Measurements from ENCODE around the gene NFYB.

NFYB gene

DNA sequence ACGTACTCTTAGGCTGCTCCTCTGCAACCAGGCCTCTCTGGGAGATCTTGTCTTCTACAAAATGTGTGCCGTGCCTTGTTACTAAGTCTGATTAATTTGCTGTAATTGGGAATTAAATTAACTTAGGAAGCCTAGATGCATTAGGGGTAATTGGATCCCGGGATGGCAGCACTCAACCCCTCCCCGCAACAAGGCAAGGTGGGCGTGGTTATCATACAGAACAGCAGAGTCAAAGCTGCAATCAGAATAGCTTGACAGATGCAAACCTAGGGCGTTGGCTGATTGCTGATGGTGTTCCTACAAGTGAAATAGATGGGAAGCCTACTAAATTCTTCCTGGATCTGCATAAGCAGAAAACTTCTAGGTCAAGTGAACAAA is 34.5 kb upstream of the NFYB start:
- TF ChIP-seq FOXM1 (IDR thresholded peaks at IDR 0.05; ENCODE audit: borderline replicate concordance, low read depth) (no peak), EGR1 (IDR thresholded peaks at IDR 0.05) (no peak), TEAD4 (IDR thresholded peaks at IDR 0.05) (no peak)

DNA sequence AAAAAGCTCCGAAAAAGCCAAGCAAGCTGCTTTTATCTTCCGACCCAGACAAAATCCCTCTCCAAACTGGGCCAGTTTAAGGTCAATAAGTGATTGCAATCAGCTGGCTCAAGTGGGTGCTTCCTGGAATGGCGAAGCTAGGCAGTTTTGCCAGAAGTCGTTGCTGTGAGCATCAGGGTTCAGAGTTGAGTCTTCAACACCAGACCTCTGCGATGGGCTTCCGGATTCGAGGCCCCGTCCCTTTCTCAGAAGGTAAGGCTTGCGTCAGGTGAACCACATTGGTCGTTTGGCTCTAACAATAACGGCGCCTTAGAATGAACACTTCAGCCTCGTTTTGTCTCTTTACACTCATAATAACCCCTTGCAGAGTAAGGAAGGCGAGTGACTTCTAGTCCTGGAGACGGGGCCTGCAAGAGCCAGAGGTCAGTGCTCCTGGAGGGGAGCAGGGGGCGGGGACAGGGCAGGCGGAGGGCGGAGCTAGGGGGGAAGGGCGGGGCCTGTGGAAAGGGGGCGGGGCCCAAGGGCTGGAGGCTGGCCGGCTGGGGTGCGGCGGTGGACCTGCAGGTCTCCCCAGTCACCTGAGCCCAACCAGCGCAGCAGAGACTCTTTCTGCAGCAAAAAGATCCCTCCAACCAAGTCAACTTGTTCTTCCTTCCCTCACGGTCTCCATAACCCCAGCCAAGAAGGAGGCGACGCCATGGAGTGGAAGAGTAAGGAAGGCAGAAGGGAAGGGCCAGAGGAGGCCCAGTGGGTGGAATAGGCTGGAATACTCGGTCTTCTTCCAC is 34.0 kb upstream of the NFYB start:
- TF ChIP-seq, protein P1, sequence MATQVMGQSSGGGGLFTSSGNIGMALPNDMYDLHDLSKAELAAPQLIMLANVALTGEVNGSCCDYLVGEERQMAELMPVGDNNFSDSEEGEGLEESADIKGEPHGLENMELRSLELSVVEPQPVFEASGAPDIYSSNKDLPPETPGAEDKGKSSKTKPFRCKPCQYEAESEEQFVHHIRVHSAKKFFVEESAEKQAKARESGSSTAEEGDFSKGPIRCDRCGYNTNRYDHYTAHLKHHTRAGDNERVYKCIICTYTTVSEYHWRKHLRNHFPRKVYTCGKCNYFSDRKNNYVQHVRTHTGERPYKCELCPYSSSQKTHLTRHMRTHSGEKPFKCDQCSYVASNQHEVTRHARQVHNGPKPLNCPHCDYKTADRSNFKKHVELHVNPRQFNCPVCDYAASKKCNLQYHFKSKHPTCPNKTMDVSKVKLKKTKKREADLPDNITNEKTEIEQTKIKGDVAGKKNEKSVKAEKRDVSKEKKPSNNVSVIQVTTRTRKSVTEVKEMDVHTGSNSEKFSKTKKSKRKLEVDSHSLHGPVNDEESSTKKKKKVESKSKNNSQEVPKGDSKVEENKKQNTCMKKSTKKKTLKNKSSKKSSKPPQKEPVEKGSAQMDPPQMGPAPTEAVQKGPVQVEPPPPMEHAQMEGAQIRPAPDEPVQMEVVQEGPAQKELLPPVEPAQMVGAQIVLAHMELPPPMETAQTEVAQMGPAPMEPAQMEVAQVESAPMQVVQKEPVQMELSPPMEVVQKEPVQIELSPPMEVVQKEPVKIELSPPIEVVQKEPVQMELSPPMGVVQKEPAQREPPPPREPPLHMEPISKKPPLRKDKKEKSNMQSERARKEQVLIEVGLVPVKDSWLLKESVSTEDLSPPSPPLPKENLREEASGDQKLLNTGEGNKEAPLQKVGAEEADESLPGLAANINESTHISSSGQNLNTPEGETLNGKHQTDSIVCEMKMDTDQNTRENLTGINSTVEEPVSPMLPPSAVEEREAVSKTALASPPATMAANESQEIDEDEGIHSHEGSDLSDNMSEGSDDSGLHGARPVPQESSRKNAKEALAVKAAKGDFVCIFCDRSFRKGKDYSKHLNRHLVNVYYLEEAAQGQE (IDR thresholded peaks at IDR 0.05; ENCODE audit: low read depth) = no peak
- no peak for TF ChIP-seq CEBPB (IDR thresholded peaks at IDR 0.05)

DNA sequence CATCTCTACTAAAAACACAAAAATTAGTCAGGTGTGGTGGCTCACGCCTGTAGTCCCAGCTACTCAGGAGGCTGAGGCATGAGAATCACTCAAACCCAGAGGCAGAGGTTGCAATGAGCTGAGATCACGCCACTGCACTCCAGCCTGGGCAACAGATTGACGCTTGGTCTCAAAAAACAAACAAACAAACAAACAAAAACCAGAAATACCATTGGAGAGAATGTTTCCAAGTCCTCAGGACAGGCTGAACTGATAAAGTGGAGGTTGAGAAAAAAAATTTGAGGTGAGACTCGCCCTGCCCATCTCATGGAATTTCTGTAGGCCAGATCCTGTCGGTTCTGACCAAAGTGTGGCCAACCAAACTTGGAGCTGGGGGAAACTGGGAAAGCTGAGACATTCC is 30.6 kb upstream of the NFYB start:
- no peak for TF ChIP-seq EP300 (IDR thresholded peaks at IDR 0.05; ENCODE audit: borderline replicate concordance)

DNA sequence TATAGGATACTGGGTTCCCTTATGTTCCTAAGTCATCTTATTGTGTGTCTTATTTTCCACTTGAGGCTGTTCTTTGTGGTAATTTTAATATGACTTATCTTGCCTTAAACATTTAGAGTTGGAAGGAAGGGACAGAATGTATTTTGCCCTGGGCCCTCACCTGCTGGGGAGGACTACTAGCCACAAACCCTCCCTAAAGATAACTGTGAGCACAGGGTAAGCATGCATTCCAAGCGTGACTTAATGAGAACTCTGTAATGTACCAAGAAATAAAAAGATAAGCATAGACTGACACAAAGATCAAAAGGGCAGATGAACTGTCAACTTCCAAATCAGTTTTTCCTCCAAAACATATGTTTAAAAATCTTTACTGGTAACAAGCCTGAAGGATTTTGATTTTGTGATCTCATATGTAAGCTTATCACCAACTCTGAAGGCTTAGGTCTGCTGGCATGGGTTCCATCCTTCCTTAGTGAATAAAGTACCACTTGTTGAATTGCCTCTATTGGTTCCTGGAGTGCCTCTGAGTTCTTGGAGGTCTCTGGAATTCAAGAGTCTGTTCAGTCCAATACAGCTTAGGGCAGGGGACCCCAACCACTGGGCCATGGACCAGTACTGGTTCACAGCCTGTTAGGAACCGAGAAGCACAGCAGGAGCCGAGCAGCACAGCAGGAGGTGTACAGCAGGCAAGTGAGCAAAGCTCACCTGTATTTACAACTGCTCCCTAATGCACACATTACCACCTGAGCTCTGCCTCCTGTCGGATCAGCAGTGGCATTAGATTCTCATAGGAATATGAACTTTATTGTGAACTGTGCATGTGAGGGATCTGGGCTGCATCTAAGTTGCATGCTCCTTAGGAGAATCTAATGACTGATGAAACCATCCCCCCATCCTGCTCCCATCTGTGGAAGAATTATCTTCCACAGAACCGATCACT is 29.8 kb upstream of the NFYB start:
- TF ChIP-seq EGR1 (IDR thresholded peaks at IDR 0.05) (no peak), TEAD4 (IDR thresholded peaks at IDR 0.05) (no peak), TAF1 (IDR thresholded peaks at IDR 0.05; ENCODE audit: low read depth) (no peak), NFIC (IDR thresholded peaks at IDR 0.05) (no peak), RAD21 (IDR thresholded peaks at IDR 0.05; ENCODE audit: low read depth) (no peak), CEBPB (IDR thresholded peaks at IDR 0.05) (no peak), YY1 (IDR thresholded peaks at IDR 0.05; ENCODE audit: low read depth) (no peak), TCF12 (IDR thresholded peaks at IDR 0.05; ENCODE audit: low read depth) (no peak), EP300 (IDR thresholded peaks at IDR 0.05; ENCODE audit: borderline replicate concordance) (no peak)
- TF ChIP-seq, protein P2, sequence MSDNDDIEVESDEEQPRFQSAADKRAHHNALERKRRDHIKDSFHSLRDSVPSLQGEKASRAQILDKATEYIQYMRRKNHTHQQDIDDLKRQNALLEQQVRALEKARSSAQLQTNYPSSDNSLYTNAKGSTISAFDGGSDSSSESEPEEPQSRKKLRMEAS (IDR thresholded peaks at IDR 0.05) = no peak
- TF ChIP-seq, protein P1 (IDR thresholded peaks at IDR 0.05; ENCODE audit: low read depth) = no peak

DNA sequence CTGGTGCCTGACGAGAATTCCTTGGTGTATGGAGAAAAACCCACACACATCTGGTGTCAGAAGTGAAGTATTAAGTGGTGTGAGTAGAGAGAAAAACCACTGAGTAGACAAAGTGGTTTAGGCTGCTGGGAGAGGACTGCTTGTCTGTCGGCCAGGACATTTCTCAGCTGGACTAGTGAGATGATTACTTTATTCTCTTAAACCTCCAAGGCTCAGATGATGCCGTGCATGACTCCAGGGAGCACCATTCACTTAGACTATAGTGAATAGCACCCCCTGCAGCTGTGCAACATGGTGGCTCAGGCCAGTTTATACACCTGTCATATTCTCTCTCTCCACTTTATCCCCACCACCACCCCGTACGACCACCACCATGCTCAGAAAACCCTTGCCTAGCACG is 28.5 kb upstream of the NFYB start:
- TF ChIP-seq RAD21 (IDR thresholded peaks at IDR 0.05; ENCODE audit: low read depth) (no peak), FOXM1 (IDR thresholded peaks at IDR 0.05; ENCODE audit: borderline replicate concordance, low read depth) (no peak), TEAD4 (IDR thresholded peaks at IDR 0.05) (no peak), EP300 (IDR thresholded peaks at IDR 0.05; ENCODE audit: borderline replicate concordance) (no peak), TAF1 (IDR thresholded peaks at IDR 0.05; ENCODE audit: low read depth) (no peak), YY1 (IDR thresholded peaks at IDR 0.05; ENCODE audit: low read depth) (no peak), CEBPB (IDR thresholded peaks at IDR 0.05) (no peak), NFIC (IDR thresholded peaks at IDR 0.05) (no peak)
- TF ChIP-seq, protein P3, sequence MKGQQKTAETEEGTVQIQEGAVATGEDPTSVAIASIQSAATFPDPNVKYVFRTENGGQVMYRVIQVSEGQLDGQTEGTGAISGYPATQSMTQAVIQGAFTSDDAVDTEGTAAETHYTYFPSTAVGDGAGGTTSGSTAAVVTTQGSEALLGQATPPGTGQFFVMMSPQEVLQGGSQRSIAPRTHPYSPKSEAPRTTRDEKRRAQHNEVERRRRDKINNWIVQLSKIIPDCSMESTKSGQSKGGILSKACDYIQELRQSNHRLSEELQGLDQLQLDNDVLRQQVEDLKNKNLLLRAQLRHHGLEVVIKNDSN (IDR thresholded peaks at IDR 0.05) = no peak

DNA sequence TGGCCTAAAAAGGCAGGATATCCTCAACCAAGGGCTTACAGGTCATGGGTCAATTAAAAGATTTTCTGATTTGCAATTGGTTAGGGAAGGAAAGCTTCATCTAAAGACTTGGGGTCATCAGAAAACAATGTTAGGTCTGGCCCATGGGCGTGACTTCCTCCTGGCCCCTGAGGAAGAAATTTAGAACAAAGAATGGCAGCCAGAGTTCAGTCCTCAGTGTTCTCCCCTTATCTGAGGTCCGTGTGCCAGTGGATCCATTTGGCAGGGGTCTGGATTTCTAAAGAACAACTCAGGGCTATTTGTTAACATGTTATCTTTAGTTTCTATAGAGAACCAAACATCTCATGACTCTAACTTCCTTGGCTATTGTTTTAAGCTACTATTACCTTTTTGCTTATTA is 27.8 kb upstream of the NFYB start:
- TF ChIP-seq TCF12 (IDR thresholded peaks at IDR 0.05; ENCODE audit: low read depth) (no peak), TEAD4 (IDR thresholded peaks at IDR 0.05) (no peak), RAD21 (IDR thresholded peaks at IDR 0.05; ENCODE audit: low read depth) (no peak), ZBTB7A (IDR thresholded peaks at IDR 0.05; ENCODE audit: low read depth) (no peak), CEBPB (IDR thresholded peaks at IDR 0.05) (no peak), NFIC (IDR thresholded peaks at IDR 0.05) (no peak), TAF1 (IDR thresholded peaks at IDR 0.05; ENCODE audit: low read depth) (no peak), EP300 (IDR thresholded peaks at IDR 0.05; ENCODE audit: borderline replicate concordance) (no peak), CREB1 (IDR thresholded peaks at IDR 0.05; ENCODE audit: low read depth) (no peak), EGR1 (IDR thresholded peaks at IDR 0.05) (no peak), YY1 (IDR thresholded peaks at IDR 0.05; ENCODE audit: low read depth) (no peak), FOXM1 (IDR thresholded peaks at IDR 0.05; ENCODE audit: borderline replicate concordance, low read depth) (no peak)
- TF ChIP-seq, protein P1 (IDR thresholded peaks at IDR 0.05; ENCODE audit: low read depth) = no peak
- TF ChIP-seq, protein P2 (IDR thresholded peaks at IDR 0.05) = no peak
